HepG2 (cell line): Measurements from ENCODE around the gene XRCC1. TPM values are rescaled to one million over a fixed set of nuclear protein-coding genes. Genes with fewer than 3 reads are reported as not detected.

Experiments
- BCL6 ChIP-seq: IDR thresholded peaks from 2 replicates; pipeline ENCODE4 v1.6.1; 2016; ENCODE audit warnings: missing genetic modification reagents, missing compliant biosample characterization
- HNRNPK ChIP-seq: fragments of 200-400 bp; formaldehyde crosslinking; IDR thresholded peaks from 2 replicates; pipeline ENCODE4 v1.6.1; 2018; ENCODE audit warnings: low read length, low read depth, moderate library complexity, mild to moderate bottlenecking; ENCODE audit not compliant: poor library complexity, severe bottlenecking
- ISX ChIP-seq: sonication (generic); formaldehyde crosslinking; conservative IDR thresholded peaks from 2 replicates; pipeline ENCODE4 v1.5.0; 2020; ENCODE audit warnings: missing genetic modification reagents
- PHF21A ChIP-seq: sonication (generic); formaldehyde crosslinking; IDR thresholded peaks from 2 replicates; pipeline ENCODE4 v1.5.0; 2020; ENCODE audit warnings: mild to moderate bottlenecking, missing genetic modification reagents
- PHF5A ChIP-seq: IDR thresholded peaks from one replicate; pipeline ENCODE4 v1.6.1; 2018; ENCODE audit warnings: low read depth, missing genetic modification reagents; ENCODE audit not compliant: unreplicated experiment
- POGZ ChIP-seq: sonication (generic); formaldehyde crosslinking; IDR thresholded peaks from 2 replicates; pipeline ENCODE4 v1.4.0; 2020; ENCODE audit warnings: mild to moderate bottlenecking, missing genetic modification reagents
- RELA ChIP-seq: sonication (generic); formaldehyde crosslinking; IDR thresholded peaks from 2 replicates; pipeline ENCODE4 v1.4.0; 2020; ENCODE audit warnings: missing genetic modification reagents
- TEAD2 ChIP-seq: sonication (generic); formaldehyde crosslinking; IDR thresholded peaks from 2 replicates; pipeline ENCODE4 v1.9.0; 2021; ENCODE audit warnings: missing genetic modification reagents
- TSC22D2 ChIP-seq: sonication (generic); formaldehyde crosslinking; IDR thresholded peaks from 2 replicates; pipeline ENCODE4 v1.5.1; 2020; ENCODE audit warnings: missing genetic modification reagents, mild to moderate bottlenecking, borderline replicate concordance
- XBP1 ChIP-seq: sonication (generic); formaldehyde crosslinking; IDR thresholded peaks from 2 replicates; pipeline ENCODE4 v1.5.0; 2020; ENCODE audit warnings: missing genetic modification reagents
- ZBTB20 ChIP-seq: sonication (generic); formaldehyde crosslinking; IDR thresholded peaks from 2 replicates; pipeline ENCODE4 v1.8.1; 2023; ENCODE audit warnings: missing genetic modification reagents, low read depth, mild to moderate bottlenecking, borderline replicate concordance
- ZIK1 ChIP-seq: sonication (generic); formaldehyde crosslinking; IDR thresholded peaks from 2 replicates; pipeline ENCODE4 v1.5.0; 2020; ENCODE audit warnings: mild to moderate bottlenecking, low read depth, missing genetic modification reagents, borderline replicate concordance
- ZKSCAN1 ChIP-seq: fragments of 150-350 bp; IDR thresholded peaks from 2 replicates; pipeline ENCODE4 v1.6.1; 2014; ENCODE audit warnings: low read length
- ZNF180 ChIP-seq: sonication (generic); formaldehyde crosslinking; IDR thresholded peaks from 2 replicates; pipeline ENCODE4 v1.4.0; 2020; ENCODE audit warnings: low read depth, missing genetic modification reagents, borderline replicate concordance
- ZNF276 ChIP-seq: sonication (generic); formaldehyde crosslinking; IDR thresholded peaks from 2 replicates; pipeline ENCODE4 v1.4.0; 2020; ENCODE audit warnings: mild to moderate bottlenecking, low read depth, missing genetic modification reagents
- ZNF503 ChIP-seq: sonication (generic); formaldehyde crosslinking; IDR thresholded peaks from 2 replicates; pipeline ENCODE4 v1.4.0; 2020; ENCODE audit warnings: missing genetic modification reagents
- polyA plus RNA-seq, 8 experiments: library from polyadenylated mRNA; depleted of rRNA in 3 of 8; stranded (reverse) in 7 of 8; unstranded in 1 of 8; fragments of >200 nt; fragmentation: Illumina TruSeq in 4 of 8; extraction: Trizol in 4 of 8; gene quantifications; 2 replicates each; pipeline versions ENCODE4 v1.2.1 to v1.2.3, GENCODE V29; 2011 to 2016; ENCODE audit warnings: low read depth in 4 of 8, missing spikeins in 1 of 8, mixed read lengths in 1 of 8; ENCODE audit not compliant: insufficient read depth in 1 of 8
- total RNA-seq, 5 experiments: library from RNA; depleted of rRNA; stranded (reverse); fragments of >200 nt; fragmentation: Illumina TruSeq; extraction: Trizol; gene quantifications; 2 replicates each; pipeline ENCODE4 v1.2.3, GENCODE V29; 2016; ENCODE audit warnings: low read depth in 1 of 5
- TF ChIP-seq, protein P1 (sequence below): sonication (generic); formaldehyde crosslinking; IDR thresholded peaks from 2 replicates; pipeline ENCODE4 v1.8.0; 2022; ENCODE audit warnings: missing genetic modification reagents, mild to moderate bottlenecking, inconsistent platforms, borderline replicate concordance
- TF ChIP-seq, protein P2 (sequence below): sonication (generic); formaldehyde crosslinking; IDR thresholded peaks from 2 replicates; pipeline ENCODE4 v1.5.0; 2020; ENCODE audit warnings: mild to moderate bottlenecking, missing genetic modification reagents, borderline replicate concordance
- TF ChIP-seq, protein P3 (sequence below): IDR thresholded peaks from 2 replicates; pipeline ENCODE4 v1.6.1; 2016; ENCODE audit warnings: low read depth, control low read depth

XRCC1 gene
- total and polyA plus RNA-seq, 2 of the 13 experiments (the other 11 are each of a cell fraction or from before 2014, with no cell fraction given) = 24.7 to 26.3 TPM

DNA sequence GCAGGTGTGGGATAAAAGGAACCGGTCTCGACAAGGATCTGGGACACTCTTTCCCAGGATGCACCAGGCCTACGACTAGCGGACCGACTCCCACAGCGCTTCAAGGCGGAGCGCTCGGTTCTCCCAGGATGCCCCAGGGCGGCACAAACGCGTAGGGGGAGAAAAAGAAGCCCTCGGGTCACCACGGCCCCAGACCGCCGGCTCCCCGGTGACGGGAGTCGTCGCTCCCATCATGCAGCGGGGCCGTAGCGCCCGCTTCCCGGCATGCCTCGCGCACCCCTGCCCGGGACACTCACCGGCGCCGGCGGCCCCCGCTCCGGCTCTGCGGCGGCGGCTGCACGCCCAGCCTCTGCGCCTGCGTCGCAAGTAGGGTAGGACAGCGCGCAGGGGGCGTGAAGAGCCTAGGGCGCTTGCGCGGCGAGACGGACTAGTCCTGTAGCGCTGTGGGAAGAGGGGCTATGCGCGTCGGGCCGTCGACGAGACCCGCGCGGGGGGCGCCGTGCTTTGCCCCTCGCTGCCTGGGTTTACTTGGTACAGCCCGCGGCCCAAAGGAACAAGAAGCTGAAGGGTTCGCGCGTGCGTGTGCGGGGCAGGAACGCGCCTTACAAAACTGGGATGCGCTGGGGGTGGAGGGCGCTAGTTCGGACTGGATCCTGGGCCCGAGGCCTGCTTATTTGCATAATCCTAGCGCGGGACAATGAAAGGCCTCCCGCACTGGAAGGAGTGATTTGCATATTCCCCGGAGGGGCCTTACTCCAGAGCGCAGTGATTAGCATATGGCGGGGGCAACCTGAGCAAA lies 44.1 kb upstream of the XRCC1 start, which contains the start of gene ZNF428 (continued):
- TF ChIP-seq, protein P1, sequence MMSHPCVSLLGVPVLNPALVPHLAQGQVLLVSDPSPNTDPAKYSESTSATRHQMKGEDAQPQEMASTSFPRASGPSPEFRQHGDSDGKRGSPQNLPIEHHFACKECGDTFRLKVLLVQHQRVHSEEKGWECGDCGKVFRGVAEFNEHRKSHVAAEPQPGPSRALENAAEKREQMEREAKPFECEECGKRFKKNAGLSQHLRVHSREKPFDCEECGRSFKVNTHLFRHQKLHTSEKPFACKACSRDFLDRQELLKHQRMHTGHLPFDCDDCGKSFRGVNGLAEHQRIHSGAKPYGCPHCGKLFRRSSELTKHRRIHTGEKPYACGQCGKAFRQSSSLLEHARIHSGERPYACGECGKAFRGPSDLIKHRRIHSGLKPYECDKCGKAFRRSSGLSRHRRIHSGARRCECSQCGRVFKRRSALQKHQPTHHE (CRISPR knock-in tag) = peak; percentile 78
- TF ChIP-seq POGZ (CRISPR knock-in tag) = peak; percentile 61; the same call in 1 of the 2 replicates
- TF ChIP-seq, protein P2, sequence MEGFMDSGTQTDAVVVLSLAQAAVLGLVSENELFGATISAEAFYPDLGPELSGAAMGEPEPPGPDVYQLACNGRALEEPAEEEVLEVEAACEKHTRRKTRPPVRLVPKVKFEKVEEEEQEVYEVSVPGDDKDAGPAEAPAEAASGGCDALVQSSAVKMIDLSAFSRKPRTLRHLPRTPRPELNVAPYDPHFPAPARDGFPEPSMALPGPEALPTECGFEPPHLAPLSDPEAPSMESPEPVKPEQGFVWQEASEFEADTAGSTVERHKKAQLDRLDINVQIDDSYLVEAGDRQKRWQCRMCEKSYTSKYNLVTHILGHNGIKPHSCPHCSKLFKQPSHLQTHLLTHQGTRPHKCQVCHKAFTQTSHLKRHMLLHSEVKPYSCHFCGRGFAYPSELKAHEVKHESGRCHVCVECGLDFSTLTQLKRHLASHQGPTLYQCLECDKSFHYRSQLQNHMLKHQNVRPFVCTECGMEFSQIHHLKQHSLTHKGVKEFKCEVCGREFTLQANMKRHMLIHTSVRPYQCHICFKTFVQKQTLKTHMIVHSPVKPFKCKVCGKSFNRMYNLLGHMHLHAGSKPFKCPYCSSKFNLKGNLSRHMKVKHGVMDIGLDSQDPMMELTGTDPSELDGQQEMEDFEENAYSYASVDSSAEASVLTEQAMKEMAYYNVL (CRISPR knock-in tag) = no peak
- TF ChIP-seq ISX (CRISPR knock-in tag) = peak; percentile 55; the same call in 1 of the 2 replicates
- no peak for TF ChIP-seq HNRNPK
- TF ChIP-seq TSC22D2 (CRISPR knock-in tag) = 0 out of 2 replicates have a peak, but pooled peaks have one; percentile 23
- no peak for TF ChIP-seq ZKSCAN1
- TF ChIP-seq ZNF503 (CRISPR knock-in tag) = peak; percentile 82; the same call in 1 of the 2 replicates
- 0 out of 2 replicates have a peak, but pooled peaks have one; percentile 60 for TF ChIP-seq ZNF276 (CRISPR knock-in tag)
- peak; percentile 80; the same call in 1 of the 2 replicates for TF ChIP-seq ZBTB20 (CRISPR knock-in tag)
- TF ChIP-seq ZIK1 (CRISPR knock-in tag) = peak; percentile 79; the same call in 1 of the 2 replicates
- peak; percentile 30 for TF ChIP-seq PHF5A (CRISPR knock-in tag)
- no peak for TF ChIP-seq RELA
- TF ChIP-seq ZNF180 (CRISPR knock-in tag) = 0 out of 2 replicates have a peak, but pooled peaks have one; percentile 37
- 0 out of 2 replicates have a peak, but pooled peaks have one; percentile 17 for TF ChIP-seq TEAD2
- TF ChIP-seq, protein P3, sequence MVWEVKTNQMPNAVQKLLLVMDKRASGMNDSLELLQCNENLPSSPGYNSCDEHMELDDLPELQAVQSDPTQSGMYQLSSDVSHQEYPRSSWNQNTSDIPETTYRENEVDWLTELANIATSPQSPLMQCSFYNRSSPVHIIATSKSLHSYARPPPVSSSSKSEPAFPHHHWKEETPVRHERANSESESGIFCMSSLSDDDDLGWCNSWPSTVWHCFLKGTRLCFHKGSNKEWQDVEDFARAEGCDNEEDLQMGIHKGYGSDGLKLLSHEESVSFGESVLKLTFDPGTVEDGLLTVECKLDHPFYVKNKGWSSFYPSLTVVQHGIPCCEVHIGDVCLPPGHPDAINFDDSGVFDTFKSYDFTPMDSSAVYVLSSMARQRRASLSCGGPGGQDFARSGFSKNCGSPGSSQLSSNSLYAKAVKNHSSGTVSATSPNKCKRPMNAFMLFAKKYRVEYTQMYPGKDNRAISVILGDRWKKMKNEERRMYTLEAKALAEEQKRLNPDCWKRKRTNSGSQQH (CRISPR knock-in tag) = no peak
- TF ChIP-seq PHF21A (CRISPR knock-in tag) = peak; percentile 94
- peak; percentile 68; the same call in 1 of the 2 replicates for TF ChIP-seq XBP1 (CRISPR knock-in tag)
- peak; percentile 7; the same call in 1 of the 2 replicates for TF ChIP-seq BCL6
